COLO829 (cell line): ENCODE measurements around the gene AGRN.
A peak's percentile ranks its signal among the peaks of the same experiment; 100 is the strongest.
"Not testable (repeated sequence)": the region's sequence is repeated elsewhere in the genome, so short reads cannot be mapped to it uniquely, and the experiment has no call there.

ENCODE experiments used
- DNase-seq: peaks from one replicate; pipeline ENCODE4 v3.0.0; 2012; ENCODE audit warnings: low spot score

Gene AGRN

DNA sequence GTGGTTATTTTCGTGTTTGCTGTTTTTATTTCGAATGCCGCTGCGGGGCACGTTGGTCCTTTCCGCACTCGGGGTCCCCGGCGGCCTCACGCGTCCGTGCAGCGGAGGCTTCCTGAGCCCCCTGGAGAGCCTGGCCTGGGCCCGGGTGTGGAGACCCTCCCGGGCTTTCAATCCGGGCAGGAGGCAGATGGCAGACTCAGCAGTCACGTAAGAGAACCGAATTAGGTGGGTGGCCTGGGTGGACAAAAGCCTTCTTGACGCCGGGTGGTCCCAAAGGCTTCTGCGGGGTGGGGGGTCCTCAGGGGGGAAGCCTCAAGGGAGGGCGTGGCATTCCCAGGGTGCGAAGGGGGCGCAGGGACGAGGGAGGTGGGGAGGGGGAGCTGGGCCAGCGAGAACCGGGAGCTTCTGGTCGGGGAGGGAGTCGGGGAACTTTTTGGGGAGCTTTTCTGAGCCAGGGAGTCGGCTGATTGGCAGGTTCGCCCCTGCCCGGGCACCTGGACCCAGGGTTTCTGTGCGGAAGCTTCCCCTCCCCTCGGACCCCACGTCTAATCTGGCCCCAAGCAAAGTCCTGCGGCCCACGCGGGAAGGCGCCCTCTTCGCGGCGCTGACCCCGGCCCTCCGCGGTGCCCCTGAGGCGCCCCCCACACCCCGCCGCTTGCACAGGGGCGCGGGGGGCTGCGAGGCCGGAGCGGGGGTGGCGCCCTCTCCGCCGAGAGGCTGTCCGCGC is 18.7 kb upstream of the AGRN start:
- no peak for DNase-seq

DNA sequence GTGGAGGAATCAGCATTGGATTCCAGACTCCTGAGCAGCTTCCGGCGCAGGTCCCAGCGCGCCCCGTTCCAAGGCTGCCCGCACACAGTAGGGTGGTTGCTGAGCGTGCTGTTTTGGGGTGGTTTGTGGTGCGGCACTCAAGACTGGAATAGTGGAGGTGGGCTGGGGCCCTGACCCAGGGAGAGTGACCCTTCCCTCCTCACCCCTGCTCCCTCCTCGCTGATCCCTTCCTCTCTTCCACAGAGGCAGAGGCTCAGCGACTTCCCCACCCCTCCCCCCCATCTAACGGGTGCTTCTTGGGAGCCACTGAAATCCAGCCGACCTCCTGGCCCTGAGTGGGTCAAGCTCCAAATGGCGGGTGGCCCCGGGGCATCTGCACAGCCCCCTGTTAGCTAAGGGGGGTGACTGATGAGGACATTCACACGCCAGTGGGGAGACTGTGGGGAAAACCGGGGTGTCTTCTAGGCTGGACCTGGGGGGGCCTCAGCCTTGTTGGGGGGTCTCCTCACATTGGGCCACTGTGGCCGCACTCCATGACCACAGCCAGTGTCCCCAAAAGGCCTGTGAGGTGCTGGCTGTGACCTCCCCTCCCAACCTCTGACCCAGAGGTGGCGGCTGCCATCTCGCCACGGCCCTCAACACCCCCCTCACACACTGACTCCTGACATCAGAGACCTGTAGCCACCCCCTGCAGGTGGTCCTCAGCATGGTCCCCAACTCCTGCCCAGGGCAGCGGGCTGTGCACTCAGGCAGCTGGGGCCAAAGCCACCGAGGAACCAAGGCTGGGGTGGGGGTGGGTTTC is 16.1 kb upstream of the AGRN start:
- no peak for DNase-seq

DNA sequence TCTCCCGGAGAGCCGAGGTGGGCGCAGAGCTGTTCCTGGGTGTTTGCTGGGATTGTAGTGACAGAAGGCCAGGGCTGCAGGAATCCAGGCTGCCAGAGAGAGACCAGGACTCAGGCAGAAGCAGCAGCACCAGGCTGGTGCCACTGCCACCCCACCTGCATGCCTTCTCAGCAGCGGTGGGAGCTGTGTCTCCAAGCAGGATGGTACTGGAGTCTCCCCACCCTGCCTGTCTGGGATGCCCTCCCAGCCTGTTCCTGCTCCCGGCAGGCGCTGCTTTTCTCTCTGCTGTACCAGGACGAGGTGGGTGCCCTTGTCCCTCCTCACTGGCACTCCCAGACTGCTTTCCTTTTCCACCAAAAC is 15.5 kb upstream of the AGRN start:
- DNase-seq = no peak

DNA sequence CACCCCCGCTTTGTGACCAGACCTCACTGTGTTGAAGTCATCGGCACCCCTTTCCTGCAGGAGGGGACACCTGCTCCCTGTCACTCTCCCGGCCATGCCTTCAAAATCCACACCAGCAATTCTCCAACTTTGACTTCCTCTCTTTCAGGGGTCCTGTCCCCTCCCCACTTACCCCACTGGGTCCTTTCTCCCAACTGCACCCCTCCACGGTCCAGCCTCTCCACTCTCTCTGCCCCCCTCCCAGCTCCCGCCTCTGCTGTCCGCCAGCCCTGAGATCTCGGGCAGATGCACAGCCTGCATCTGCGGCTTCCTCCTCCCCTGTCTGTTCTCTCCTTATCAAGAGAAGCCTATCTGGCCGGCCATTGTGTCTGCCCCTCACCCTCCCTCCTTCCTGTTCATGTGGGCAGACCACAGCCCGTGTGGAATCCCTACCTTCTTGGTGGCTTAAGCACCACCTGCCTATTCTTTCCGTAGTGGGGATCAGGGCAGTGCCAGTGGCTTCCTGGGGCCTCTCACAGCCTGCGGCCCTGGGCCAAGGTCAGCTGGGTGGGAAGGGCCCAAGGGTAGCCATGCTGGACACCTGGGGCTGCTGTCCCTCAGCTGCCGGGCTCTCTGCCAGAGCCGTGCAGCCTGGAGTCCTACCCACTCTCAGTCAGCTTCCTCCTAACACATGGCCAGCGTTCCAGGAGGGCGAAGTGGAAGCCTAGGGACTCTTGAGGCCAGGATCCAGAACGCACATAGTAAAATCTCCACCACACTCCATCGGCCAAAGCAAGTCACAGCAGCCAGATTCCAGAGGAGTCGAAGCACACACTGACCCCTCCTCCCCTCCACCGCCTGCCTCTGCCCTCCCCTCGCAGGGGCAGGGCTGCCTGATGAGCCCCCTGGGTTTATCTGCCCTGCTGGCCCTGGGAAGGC is 14.9 kb upstream of the AGRN start:
- DNase-seq = no peak

DNA sequence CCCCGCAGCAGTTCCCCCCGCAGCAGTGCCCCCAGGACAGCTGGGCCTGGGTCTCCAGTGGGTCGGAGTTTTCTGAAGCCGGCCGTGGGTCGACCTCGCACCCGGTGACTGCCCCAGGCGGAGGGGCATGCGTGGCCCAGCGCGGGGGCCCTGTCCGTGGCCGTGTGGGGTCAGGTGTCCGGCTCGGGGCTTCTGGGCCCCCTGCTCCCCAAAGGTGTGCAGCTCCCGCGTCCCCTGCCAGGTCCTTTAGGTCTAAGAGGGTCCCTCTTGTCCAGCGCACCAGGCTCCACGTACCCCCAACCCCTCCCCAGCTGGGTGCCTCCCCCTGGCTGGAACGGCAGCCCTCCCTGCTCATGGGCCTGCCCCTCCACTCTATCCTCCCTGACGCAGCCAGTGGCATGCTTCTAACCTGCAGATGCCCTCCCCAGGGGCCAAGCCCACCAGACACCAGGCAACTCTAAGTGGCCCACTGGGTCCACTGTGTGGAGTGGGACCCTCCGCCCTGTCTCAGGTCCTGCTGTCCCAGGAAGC is 14.1 kb upstream of the AGRN start:
- DNase-seq = no peak

DNA sequence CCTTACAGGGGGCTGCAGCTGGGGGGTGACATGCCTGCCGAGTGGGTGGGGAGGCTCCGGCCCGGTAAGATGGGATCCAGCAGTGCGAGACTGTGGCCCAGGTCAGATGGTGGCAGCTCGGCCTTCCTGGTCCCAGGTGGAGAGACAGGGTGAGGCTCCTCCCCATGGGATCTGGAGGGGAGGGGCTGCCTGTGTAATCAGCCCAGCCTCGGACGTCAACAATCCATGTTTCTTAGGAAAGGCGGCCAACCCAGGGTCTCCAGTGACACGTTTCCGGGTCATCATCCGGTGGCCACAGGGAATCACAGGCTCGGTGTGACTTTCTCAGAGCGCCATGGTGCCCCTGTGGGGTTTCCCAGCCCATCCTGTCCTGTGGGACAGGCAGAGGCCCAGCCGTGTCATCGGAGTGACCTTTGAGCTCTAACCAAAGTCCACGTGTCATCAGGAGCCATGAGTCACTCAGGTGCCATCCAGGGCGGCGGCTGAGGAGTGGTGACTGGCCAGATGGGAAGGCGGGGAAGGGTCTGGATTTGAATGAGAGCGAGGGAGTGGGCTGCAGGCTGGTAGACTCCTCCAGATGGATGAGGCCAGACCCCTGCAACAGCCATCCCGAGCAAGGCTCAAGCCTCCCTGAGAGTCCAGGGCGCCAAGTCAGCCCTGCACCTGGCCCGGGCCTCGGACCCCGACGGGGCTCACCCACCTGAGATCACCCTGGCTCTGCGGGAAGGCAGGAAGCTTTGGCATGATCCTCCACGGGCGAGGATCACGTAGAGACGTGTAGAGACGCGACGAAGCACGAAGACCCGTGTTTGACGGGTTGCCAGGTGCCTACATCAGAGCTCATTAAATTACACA is 13.4 kb upstream of the AGRN start:
- DNase-seq = no peak

DNA sequence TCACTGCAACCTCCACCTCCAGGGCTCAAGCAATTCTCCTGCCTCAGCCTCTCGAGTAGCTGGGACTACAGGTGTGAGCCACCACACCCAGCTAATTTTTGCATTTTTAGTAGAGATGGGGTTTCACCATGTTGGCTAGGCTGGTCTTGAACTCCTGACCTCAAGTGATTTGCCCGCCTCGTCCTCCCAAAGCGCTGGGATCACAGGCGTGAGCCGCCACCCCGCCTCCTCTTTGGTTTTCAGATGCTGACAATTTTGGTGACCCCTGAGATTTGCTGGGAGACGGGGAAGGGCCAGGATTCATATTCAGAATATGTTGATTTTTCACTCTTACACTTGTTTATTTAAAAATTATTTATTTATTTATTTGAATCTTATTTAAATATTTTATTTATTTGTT is 9.8 kb upstream of the AGRN start:
- DNase-seq = not testable (repeated sequence)

DNA sequence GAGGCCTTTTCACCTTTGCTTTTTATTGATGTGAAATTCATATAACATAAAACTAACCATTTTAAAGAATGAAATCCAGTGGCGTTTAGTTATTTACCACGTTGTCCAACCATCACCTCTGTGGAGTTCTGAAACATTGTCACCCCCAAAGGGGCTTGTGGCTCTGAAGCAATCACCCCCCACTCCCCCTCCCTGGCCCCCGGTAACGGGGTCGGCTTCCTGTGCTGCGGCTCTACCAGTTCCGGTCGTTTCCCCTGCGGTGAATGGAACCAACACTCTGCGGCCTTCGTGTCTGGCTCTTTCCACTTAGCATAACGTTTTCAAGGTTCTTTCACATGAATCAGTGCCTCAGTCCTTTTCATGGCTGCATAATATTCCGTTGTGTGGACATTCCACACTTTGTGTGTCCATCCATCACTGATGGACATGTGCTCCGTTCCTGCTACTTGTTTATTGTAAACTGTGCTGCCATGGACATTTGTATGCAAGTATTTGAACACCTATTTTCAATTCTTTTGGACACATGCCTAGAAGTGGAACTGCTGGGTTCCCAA is 8.4 kb upstream of the AGRN start:
- no peak for DNase-seq

DNA sequence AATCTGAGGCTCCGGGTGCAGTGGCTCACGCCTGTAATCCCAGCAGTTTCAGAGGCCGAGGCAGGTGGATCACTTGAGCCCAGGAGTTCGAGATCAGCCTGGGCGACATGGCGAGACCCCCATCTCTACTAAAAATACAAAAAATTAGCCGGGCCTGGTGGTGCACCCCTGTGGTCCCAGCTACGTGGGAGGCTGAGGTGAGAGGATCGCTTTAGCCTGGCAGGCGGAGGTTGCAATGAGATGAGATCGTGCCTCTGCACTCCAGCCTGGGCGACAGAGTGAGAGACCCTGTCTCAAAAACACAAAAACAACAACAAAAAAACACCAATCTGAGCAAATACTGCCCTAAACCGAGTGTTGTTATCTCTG is 7.2 kb upstream of the AGRN start:
- not testable (repeated sequence) for DNase-seq

DNA sequence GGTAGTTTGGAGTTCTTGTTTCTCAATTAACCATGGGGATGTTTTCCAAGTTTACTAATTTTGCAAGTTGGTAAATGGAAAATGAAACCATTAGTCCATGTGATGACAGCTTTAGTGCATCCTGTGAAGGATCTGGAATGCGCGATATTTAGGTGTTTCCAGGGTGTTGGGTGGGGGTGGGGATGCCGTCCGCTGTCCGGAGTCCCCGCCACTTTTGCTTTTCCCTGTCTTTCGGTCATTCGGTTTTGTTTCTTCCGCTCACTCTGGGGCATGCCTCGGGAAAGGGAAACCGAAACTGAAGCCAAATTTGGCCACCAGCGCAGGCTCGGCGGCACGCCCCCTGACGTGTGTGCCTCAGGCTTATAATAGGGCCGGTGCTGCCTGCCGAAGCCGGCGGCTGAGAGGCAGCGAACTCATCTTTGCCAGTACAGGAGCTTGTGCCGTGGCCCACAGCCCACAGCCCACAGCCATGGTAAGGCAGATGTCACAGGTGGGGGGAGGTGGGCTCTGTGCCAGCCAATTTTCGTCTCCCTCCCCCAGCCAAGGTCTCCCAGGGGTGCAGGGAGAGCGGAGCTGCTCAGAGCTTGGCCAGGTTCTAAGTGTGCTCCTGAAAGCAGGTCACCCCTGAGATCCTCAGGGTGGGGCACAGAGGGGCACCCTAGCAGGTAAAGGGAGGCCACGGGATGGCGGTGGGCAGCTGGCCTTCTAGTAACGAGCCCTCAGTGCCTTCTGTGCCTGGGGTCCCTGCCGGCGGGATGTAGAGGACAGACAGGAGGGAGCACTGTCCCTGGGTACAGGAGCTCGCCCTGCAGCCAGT is 6.6 kb upstream of the AGRN start, which contains the start of gene ISG15:
ISG15 (plus strand) TSS at position 393 of the 817 bp plus-strand sequence; CDS start at position 470, 77 bp downstream.
- peak; percentile 43 for DNase-seq

DNA sequence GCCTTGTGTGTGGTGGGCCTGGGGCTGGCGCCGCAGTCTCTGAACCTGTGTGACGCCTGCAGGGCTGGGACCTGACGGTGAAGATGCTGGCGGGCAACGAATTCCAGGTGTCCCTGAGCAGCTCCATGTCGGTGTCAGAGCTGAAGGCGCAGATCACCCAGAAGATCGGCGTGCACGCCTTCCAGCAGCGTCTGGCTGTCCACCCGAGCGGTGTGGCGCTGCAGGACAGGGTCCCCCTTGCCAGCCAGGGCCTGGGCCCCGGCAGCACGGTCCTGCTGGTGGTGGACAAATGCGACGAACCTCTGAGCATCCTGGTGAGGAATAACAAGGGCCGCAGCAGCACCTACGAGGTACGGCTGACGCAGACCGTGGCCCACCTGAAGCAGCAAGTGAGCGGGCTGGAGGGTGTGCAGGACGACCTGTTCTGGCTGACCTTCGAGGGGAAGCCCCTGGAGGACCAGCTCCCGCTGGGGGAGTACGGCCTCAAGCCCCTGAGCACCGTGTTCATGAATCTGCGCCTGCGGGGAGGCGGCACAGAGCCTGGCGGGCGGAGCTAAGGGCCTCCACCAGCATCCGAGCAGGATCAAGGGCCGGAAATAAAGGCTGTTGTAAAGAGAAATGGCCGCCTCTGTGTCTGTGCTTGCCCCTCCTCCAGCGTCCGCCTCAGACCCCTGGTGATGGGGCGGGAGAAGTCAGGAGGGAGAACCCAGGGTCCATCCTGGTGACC is 5.8 kb upstream of the AGRN start:
- DNase-seq = no peak

DNA sequence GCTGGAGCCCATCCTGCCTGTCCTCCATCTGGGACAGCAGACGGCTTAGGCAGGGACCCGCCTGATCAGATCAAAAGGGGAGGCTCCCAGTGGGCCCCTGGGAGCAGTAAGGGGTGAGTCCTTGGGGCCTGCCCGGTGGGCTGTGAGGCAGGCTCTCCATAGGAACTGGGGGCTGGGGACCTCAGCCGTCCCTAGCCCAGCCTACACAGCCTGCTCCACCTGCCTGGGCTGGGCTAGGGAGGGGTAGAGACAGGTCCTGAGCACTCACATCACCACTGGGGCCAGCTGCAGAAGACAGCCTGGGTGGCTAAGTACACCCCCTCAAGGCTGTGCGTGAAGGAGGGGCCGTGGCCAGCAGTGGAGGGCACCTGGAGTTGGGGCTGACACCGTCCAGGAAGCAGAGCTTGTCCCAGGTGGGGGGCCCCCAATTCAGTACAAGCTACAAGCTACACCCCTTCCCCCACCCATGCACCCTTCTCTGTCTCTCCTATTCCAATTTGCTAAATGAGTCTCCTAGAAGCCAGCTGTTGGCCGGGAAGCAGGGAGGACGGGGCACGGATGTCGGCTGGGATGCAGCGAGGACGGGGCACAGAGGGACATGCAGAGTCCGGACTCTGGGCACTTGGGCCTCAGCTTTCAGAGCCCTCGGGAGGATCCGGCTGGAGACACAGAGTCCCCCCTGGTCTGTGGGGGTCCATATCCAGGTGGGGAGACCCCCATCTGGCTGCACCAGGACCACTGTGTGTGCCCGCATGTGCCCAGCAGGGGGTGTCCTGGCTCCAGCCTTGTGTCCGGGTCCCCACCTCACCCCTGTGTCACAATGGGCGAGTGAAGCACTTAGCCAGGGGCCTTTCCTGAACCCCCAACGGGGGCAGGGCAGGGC is 4.9 kb upstream of the AGRN start:
- no peak for DNase-seq

DNA sequence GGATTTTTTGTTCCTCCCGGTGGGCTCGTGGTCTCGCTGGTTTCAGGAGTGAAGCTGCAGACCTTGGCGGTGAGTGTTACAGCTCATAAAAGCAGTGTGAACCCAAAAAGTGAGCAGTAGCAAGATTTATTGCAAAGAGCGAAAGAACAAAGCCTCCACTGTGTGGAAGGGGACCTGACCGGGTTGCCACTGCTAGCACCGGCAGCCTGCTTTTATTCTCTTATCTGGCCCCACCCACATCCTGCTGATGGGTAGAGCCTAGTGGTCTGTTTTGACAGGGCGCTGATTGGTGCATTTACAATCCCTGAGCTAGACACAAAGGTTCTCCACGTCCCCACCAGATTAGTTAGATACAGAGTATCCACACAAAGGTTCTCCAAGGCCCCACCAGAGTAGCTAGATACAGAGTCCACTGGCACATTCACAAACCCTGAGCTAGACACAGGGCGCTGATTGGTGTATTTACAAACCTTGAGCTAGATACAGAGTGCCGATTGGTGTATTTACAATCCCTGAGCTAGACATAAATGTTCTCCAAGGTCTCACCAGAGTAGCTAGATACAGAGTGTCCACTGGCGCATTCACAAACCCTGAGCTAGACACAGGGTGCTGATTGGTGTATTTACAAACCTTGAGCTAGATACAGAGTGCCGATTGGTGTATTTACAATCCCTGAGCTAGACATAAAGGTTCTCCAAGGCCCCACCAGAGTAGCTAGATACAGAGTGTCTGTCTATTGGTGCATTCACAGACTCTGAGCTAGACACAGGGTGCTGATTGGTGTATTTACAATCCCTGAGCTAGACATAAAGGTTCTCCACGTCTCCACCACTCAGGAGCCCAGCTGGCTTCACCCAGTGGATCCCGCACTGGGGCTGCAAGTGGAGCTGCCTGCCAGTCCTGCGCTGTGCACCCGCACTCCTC is 2.3 kb upstream of the AGRN start:
- DNase-seq = not testable (repeated sequence)

DNA sequence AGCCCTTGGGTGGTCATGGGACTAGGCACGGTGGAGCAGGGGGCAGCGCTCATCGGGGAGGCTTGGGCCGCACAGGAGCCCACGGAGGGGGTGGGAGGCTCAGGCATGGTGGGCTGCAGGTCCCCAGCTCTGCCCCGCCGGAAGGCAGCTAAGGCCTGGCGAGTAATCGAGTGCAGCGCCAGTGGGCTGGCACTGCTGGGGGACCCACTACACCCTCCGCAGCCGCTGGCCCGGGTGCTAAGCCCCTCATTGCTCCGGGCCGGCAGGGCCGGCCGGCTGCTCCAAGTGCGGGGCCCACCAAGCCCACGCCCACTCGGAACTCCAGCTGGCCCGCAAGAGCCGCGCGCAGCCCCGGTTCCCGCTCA is 1.6 kb upstream of the AGRN start:
- not testable (repeated sequence) for DNase-seq

DNA sequence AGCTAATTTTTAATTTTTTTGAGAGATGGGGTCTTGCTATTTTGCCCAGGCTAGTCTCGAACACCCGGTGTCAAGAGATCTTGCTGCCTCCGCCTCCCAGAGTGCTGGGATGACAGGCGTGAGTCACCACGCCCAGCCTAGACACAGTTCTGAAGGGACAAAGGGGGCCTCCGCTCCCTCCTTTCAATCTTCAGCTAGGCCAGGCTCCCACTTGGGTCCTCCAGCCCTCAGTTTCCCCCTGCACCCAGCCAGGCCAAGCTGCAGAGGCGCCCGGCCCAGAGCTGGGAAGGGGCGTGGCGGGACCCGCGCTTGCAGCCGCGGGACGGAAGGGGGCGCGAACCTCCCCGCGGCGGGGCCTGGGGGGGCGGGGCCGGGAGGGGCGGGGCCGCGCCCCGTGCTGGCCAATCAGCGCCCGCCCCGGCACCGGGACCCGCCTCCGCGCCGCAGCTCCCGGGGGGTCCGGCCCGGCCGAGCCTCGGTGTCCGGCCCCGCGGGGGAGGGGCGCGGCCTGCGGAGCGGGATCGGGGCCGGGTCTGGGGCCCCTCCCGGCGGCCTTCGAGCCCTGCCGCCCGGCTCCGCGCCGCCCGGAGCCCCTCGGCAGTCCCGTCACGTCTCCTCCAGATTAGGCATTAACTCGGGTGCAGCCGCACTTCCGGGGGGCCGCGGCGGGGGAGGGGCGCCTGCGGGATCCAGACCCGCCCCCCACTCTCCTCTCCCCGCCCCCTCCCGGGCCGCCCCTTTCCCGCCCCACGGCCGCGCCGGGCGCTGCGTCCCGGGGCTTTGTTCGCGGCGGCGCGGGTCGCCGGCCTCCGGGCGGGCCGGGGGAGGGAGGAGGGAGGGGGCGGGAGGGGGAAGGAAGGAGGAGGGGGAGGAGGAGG is 559 bp upstream of the AGRN start:
- DNase-seq = peak; percentile 60

DNA sequence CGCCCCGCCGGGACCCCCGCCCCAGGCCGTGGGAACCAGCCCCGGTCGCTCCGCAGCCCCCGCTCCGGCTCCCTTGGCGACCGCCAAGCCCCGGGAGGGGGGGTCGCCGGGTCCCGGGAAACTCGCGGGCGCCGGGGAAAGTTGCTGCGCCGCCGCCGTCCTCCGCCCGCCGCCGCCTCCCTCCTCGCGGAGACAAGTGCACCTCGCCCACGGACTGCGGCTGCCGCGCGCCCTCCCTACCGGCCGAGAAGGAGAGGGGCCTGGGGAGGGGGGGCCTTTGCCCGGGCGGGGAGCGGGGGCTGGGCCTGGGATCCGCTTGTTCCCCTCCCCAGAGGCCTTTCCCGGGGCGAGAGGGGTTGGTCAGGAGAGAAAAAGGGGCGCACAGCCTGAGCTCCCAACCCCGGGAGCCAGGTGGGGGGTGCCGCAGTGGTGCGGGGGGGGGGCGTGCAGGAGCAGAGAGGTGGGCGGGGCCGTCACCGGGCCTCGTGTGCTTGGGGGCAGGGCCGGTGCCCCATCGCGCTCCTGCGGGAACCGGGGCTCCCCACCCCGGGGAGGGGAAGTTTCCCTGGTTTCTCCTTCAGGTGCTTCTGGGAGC is 592 bp downstream of the AGRN start:
- no peak for DNase-seq
